Raji (cell line): ENCODE results near the gene QSER1.

Source experiments
- POLR2A ChIP-seq: IDR thresholded peaks from 2 replicates; pipeline ENCODE4 v1.6.1; 2011; ENCODE audit warnings: low read depth, low read length, control low read depth; ENCODE audit not compliant: insufficient read depth

The QSER1 gene

DNA sequence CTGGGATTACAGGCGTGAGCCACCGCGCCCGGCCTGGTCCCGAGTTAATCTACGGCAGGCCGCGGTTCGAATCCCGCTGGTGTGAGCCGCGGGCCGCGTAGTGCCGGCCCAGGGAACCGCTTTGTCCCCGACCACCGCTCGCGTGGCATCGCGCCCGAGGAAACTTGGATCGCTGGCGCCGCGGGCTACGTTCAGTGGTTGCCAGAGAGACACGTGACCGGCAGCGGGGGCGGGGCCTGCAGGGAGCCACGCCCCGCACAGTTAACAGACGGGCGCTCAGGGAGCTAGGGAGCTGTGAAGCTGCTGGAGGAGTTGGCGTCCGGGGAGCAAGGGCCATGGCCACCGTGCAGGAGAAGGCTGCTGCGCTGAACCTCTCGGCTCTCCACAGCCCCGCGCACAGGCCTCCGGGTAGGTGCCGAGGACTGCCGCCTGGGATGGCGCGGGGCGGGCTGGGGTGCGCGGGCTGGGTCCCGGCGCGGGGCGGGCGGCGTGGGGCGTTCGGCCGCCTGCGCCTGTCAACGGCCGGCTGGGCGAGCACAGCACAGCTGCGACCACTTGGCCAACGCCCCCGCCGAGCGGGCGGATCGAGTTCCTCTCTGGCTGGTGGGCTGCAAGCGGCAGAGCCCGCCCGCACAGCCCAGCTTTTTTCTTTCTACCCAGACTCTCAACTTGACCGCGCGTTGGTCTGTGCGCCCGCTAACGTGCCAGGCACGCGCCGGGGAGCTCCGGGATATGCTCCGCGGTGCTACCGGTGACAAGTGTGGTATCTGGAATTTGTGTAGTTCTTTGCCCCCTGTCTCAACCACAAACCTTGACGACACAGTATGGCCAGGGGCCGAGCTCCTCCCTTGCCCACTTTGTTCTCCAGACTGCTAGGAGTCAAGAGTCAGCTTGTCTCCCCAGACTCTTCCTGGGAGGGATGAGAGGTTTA, 123.3 kb downstream of the QSER1 start, which contains the start of gene DEPDC7:
DEPDC7 (plus strand) TSS at position 258 of the 931 bp plus-strand sequence; CDS start at position 336, 78 bp downstream.
- no peak for TF ChIP-seq POLR2A

GRCh38 chr11:33016654-33017053, 124.0 kb downstream of the QSER1 start:
- no peak for TF ChIP-seq POLR2A

DNA sequence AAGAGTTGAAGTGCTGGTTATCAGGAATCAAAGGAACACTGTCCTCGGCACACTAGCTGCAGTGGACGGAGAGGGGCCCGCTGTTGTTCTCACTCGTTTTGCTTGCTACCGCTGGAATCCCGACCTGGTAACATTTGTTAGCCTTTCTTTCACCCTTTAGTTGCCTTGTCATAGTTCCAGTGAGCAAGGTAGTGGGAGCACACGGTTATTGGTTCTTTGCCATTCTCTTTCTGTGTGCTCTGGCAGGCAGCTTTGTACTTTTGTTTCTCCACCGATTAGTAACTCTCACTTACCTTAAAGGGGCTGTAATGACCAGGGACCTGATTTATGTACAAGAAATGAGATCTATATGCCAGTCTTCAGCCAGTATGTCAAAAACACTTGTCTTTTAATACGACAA, 124.9 kb downstream of the QSER1 start:
- no peak for TF ChIP-seq POLR2A

DNA sequence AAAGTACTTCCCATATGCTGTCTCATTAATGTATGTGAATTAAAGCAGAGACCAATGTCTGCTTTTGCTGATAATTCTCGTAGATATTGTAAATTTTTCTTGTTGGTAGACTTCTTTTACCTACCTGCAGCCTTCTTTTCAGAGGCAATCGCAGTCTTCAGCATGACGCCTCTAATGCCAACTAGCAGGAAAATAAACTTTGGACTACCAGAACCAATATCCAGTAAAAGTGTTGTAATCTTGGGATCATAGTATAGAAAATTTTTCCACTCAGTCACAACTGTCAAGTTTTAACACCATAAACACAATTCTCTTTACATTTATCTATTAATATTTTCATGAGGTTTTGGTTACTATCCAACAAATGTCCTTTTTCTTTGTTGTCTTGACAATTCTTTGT, 125.4 kb downstream of the QSER1 start:
- TF ChIP-seq POLR2A: no peak

DNA sequence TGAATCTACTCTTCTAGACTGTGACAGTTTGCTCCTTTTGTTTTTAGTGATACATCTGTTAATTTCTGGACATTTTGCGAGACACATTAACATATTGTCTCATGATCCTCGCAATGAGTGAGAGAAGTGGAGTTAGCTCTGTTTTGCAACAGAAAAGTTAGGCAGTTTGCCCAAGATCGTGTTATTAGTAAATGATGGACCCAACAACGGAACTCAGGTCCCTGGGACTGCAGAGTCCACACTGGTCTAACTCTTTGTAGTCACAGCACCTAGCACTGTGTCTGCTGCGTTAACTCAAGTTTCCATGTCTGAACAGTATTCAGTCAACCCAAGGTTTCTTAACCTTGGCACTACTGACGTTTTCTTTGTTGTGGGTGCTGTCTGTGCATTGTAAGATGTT, 126.2 kb downstream of the QSER1 start:
- no peak for TF ChIP-seq POLR2A

GRCh38 chr11:33021501-33021900, 128.9 kb downstream of the QSER1 start:
- no peak for TF ChIP-seq POLR2A

GRCh38 chr11:33021937-33022336, 129.3 kb downstream of the QSER1 start:
- no peak for TF ChIP-seq POLR2A

GRCh38 chr11:33025339-33025722, 132.7 kb downstream of the QSER1 start:
- no peak for TF ChIP-seq POLR2A

DNA sequence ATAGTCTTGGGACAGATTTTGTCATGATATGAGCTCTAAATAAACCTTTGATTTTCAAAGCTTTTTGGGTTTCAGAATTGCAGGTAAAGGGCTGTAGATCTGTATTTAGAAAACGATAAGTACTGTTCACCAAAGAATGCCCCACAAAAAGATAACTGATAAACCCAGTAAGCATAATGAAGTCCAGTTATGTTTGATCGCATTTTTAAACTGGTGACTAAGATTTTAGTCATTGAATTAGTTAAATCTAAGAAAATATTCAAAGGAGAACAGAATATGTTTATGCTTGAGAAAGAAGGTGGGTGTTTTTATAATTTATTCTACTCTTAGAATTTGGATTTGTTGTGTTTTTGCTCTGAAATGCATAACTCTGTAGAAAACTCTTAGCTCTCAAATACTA, 134.6 kb downstream of the QSER1 start:
- TF ChIP-seq POLR2A: no peak

DNA sequence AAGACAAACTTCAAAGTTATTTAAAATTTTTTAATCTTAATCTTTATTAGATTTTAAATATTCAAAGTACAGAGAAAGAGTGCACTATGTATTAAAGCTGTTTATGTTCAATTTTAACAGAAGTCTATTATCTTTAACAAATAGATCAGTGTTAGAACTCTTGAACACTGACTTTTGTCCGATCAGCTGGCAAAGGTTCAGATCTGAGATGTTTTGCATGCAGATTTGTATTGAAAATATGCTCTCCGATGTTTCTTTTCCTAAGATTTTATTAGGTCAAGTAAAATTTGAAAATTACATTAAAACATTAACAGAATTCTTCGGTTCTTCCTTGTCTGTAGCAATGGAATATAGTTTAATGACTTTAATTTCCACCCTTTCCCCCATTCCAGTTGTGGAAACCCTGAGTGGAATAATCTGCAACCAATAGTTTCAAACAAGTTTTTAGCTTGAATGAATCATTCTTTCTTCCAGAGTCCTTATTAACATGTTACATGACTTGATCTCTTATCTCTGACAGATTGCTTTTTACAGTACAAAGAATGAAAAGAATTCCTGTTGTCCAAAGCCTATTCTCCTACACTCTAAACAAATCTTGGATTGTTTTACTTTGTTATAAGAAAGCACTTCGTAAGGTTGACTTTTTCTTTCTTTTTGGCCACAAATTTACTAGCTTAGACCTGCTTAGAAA, 135.4 kb downstream of the QSER1 start:
- no peak for TF ChIP-seq POLR2A

DNA sequence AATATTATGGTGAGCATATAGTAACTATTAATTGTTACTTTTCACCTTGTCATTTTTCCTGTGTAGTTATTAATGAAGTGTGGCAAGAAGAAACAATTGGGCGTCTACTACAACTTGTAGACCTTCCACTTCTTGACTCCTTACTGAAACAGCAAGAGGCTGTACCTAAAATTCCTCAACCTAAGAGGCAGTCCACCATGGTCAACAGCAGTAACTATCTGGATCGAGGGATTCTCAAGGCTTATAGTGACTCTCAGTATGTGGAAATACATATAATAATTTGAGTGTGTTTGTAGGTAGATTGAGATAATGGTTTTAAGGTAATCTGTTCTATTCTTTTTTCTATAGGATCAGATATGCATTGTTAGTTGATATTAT, 135.9 kb downstream of the QSER1 start:
- no peak for TF ChIP-seq POLR2A
